ENCODE data around the gene GADD45GIP1.

The GADD45GIP1 gene

GRCh38 chr19:12946731-12947496, 10.1 kb downstream of the GADD45GIP1 start:
- no peak for DNase-seq

GRCh38 chr19:12946092-12946721, 10.8 kb downstream of the GADD45GIP1 start:
- in situ Hi-C loops (cut with HindIII; ENCODE audit: low pct_ligation_motif_present, low pct_unique_long_range_greater_than_20kb, low sequenced_read_pairs): no loop called here
- peak; percentile 78 for DNase-seq

More at GRCh38 chr19:12946731-12947496, 10.1 kb downstream of the GADD45GIP1 start:
- in situ Hi-C loops (cut with HindIII; ENCODE audit: low pct_ligation_motif_present, low pct_unique_long_range_greater_than_20kb, low sequenced_read_pairs): no loop called here

GRCh38 chr19:12945479-12946091, 11.4 kb downstream of the GADD45GIP1 start, which contains the start of gene RAD23A:
Gene RAD23A, plus strand, starts transcription at chr19:12945862. Its CDS starts 87 bp downstream, at chr19:12945949.
- in situ Hi-C loops (cut with HindIII; ENCODE audit: low pct_ligation_motif_present, low pct_unique_long_range_greater_than_20kb, low sequenced_read_pairs): no loop called here
- peak; percentile 96 for DNase-seq

GRCh38 chr19:12944104-12944674, 12.8 kb downstream of the GADD45GIP1 start:
- in situ Hi-C loops (cut with HindIII; ENCODE audit: low pct_ligation_motif_present, low pct_unique_long_range_greater_than_20kb, low sequenced_read_pairs): no loop called here
- no peak for DNase-seq

- DNase-seq: no peak
- in situ Hi-C loops (cut with HindIII; ENCODE audit: low pct_ligation_motif_present, low pct_unique_long_range_greater_than_20kb, low sequenced_read_pairs): no loop called here
Observed at GRCh38 chr19:12943437-12944044, 13.5 kb downstream of the GADD45GIP1 start.

GRCh38 chr19:12940897-12941296, 16.1 kb downstream of the GADD45GIP1 start:
- in situ Hi-C loops (cut with HindIII; ENCODE audit: low pct_ligation_motif_present, low pct_unique_long_range_greater_than_20kb, low sequenced_read_pairs): no loop called here
- no peak for DNase-seq

- DNase-seq: no peak
- in situ Hi-C loops (cut with HindIII; ENCODE audit: low pct_ligation_motif_present, low pct_unique_long_range_greater_than_20kb, low sequenced_read_pairs): no loop called here
Observed at GRCh38 chr19:12939975-12940423, 17.0 kb downstream of the GADD45GIP1 start.

GRCh38 chr19:12938779-12939601, 18.0 kb downstream of the GADD45GIP1 start:
- in situ Hi-C loops (cut with HindIII; ENCODE audit: low pct_ligation_motif_present, low pct_unique_long_range_greater_than_20kb, low sequenced_read_pairs): no loop called here
- DNase-seq: peak; percentile 26

- in situ Hi-C loops (cut with HindIII; ENCODE audit: low pct_ligation_motif_present, low pct_unique_long_range_greater_than_20kb, low sequenced_read_pairs): no loop called here
- DNase-seq: peak; percentile 98
Observed at GRCh38 chr19:12937927-12938778, 18.9 kb downstream of the GADD45GIP1 start, which contains the start of gene CALR. Gene CALR, plus strand, starts transcription at chr19:12938609. Its CDS starts 71 bp downstream, at chr19:12938680.

- DNase-seq: peak; percentile 42
- in situ Hi-C loops (cut with HindIII; ENCODE audit: low pct_ligation_motif_present, low pct_unique_long_range_greater_than_20kb, low sequenced_read_pairs): no loop called here
Observed at GRCh38 chr19:12937093-12937926, 19.7 kb downstream of the GADD45GIP1 start.

GRCh38 chr19:12936582-12936981, 20.4 kb downstream of the GADD45GIP1 start:
- in situ Hi-C loops (cut with HindIII; ENCODE audit: low pct_ligation_motif_present, low pct_unique_long_range_greater_than_20kb, low sequenced_read_pairs): no loop called here
- no peak for DNase-seq

- DNase-seq: no peak
- in situ Hi-C loops (cut with HindIII; ENCODE audit: low pct_ligation_motif_present, low pct_unique_long_range_greater_than_20kb, low sequenced_read_pairs): no loop called here
Observed at GRCh38 chr19:12935071-12935470, 22.0 kb downstream of the GADD45GIP1 start.

- DNase-seq: peak; percentile 89
- in situ Hi-C loops (cut with HindIII; ENCODE audit: low pct_ligation_motif_present, low pct_unique_long_range_greater_than_20kb, low sequenced_read_pairs): no loop called here
Observed at GRCh38 chr19:12933287-12934072, 23.5 kb downstream of the GADD45GIP1 start, which contains the start of gene FARSA. Gene FARSA, minus strand, starts transcription at chr19:12933711. Its CDS starts 15 bp downstream, at chr19:12933696.

- in situ Hi-C loops (cut with HindIII; ENCODE audit: low pct_ligation_motif_present, low pct_unique_long_range_greater_than_20kb, low sequenced_read_pairs): no loop called here
- DNase-seq: no peak
Observed at GRCh38 chr19:12932392-12933286, 24.4 kb downstream of the GADD45GIP1 start.

All from ACHN (cell line).